ENCODE measurements around the gene TWSG1.

- no peak for TF ChIP-seq CEBPB (IDR thresholded peaks at IDR 0.05; ENCODE audit: borderline replicate concordance, low read depth, low read length)
- TF ChIP-seq POLR2A (IDR thresholded peaks at IDR 0.05; ENCODE audit: insufficient read depth in 1 of 2, low read depth in 2 of 2, low read length in 2 of 2) = no peak
- TF ChIP-seq ZBTB33 (CRISPR knock-in tag; IDR thresholded peaks at IDR 0.05) = no peak
These were observed 96.7 kb downstream of the TWSG1 start for GRCh38 chr18:9431296-9431695.

Data from HepG2 (cell line).